WTC11 (cell line): Measurements from ENCODE around the gene KRTAP19-4. TPM values are rescaled to one million over a fixed set of nuclear protein-coding genes. Genes with fewer than 3 reads are reported as not detected.
"Not testable (repeated sequence)": the region's sequence is repeated elsewhere in the genome, so short reads cannot be mapped to it uniquely, and the experiment has no call there.

ENCODE experiments used
- ATAC-seq: fragments of 200-7000 bp; cut with Tn5 transposase; 2 replicates; pipeline ENCODE4 v1.10.0; 2021; ENCODE audit warnings: mild to moderate bottlenecking, moderate library complexity
- CTCF ChIA-PET: fragments of 300-600 bp; sonication (Branson Sonifier 250); formaldehyde crosslinking; loops from one replicate; lab custom pipeline; 2021; ENCODE audit warnings: antibody characterized with exemption; lab: Charles Lee
- POLR2A ChIA-PET: fragments of 350-600 bp; sonication (Branson Sonifier 250); formaldehyde crosslinking; loops from one replicate; lab custom pipeline; 2021; ENCODE audit warnings: antibody characterized with exemption; lab: Charles Lee
- DNase-seq: peaks from one replicate; pipeline ENCODE4 v3.0.0; 2021; ENCODE audit warnings: low spot score
- H3K27ac Mint-ChIP-seq: 2 replicates; pipeline ENCODE4 v1.8.0; 2021; ENCODE audit warnings: mixed read lengths
- H3K27me3 Mint-ChIP-seq: 2 replicates; pipeline ENCODE4 v1.8.0; 2021; ENCODE audit warnings: low read depth, mild to moderate bottlenecking, moderate library complexity, mixed read lengths
- H3K36me3 Mint-ChIP-seq: 2 replicates; pipeline ENCODE4 v1.8.0; 2021; ENCODE audit warnings: mixed read lengths
- H3K4me1 Mint-ChIP-seq: 2 replicates; pipeline ENCODE4 v1.8.0; 2022; ENCODE audit warnings: mixed read lengths
- H3K4me3 Mint-ChIP-seq: 2 replicates; pipeline ENCODE4 v1.8.0; 2021; ENCODE audit warnings: mild to moderate bottlenecking, moderate library complexity, mixed read lengths
- H3K9me3 Mint-ChIP-seq: 2 replicates; pipeline ENCODE4 v1.8.0; 2021; ENCODE audit warnings: mixed read lengths
- ATF6 ChIP-seq: sonication (generic); formaldehyde crosslinking; IDR thresholded peaks from 2 replicates; pipeline ENCODE4 v1.8.1; 2023; ENCODE audit warnings: mild to moderate bottlenecking, missing genetic modification reagents
- CBFB ChIP-seq: sonication (generic); formaldehyde crosslinking; IDR thresholded peaks from 2 replicates; pipeline ENCODE4 v1.8.1; 2022; ENCODE audit warnings: mild to moderate bottlenecking, low read depth, missing genetic modification reagents
- CDX4 ChIP-seq: fragments of 250-450 bp; sonication (Bioruptor Pico); IDR thresholded peaks from 2 replicates; pipeline ENCODE4 v1.9.0; 2021; ENCODE audit warnings: moderate library complexity, mild to moderate bottlenecking, inconsistent platforms, borderline replicate concordance
- CTCF ChIP-seq: fragments of 200-600 bp; IDR thresholded peaks from 2 replicates; pipeline ENCODE4 v1.8.0; 2022; ENCODE audit warnings: antibody characterized with exemption
- ETV6 ChIP-seq: sonication (generic); formaldehyde crosslinking; IDR thresholded peaks from 2 replicates; pipeline ENCODE4 v1.8.1; 2022; ENCODE audit warnings: mild to moderate bottlenecking, missing genetic modification reagents
- KAT7 ChIP-seq: sonication (generic); formaldehyde crosslinking; IDR thresholded peaks from 2 replicates; pipeline ENCODE4 v1.8.1; 2023; ENCODE audit warnings: missing genetic modification reagents, mild to moderate bottlenecking, borderline replicate concordance
- MLX ChIP-seq: sonication (generic); formaldehyde crosslinking; IDR thresholded peaks from 2 replicates; pipeline ENCODE4 v1.8.1; 2023; ENCODE audit warnings: mild to moderate bottlenecking, missing genetic modification reagents, moderate library complexity
- NFATC4 ChIP-seq: fragments of 250-450 bp; sonication (Bioruptor Pico); IDR thresholded peaks from 2 replicates; pipeline ENCODE4 v1.9.0; 2021; ENCODE audit warnings: mild to moderate bottlenecking
- NR1H2 ChIP-seq: sonication (generic); formaldehyde crosslinking; IDR thresholded peaks from 2 replicates; pipeline ENCODE4 v1.9.0; 2021; ENCODE audit warnings: mild to moderate bottlenecking, moderate library complexity, missing genetic modification reagents
- PRRX2 ChIP-seq: fragments of 250-450 bp; sonication (Bioruptor Pico); IDR thresholded peaks from 2 replicates; pipeline ENCODE4 v1.8.0; 2021; ENCODE audit warnings: mild to moderate bottlenecking
- SMAD3 ChIP-seq: sonication (generic); formaldehyde crosslinking; IDR thresholded peaks from 2 replicates; pipeline ENCODE4 v1.8.0; 2022; ENCODE audit warnings: missing genetic modification reagents, mild to moderate bottlenecking, borderline replicate concordance
- SMAD4 ChIP-seq: sonication (generic); formaldehyde crosslinking; IDR thresholded peaks from 2 replicates; pipeline ENCODE4 v1.8.0; 2022; ENCODE audit warnings: mild to moderate bottlenecking, missing genetic modification reagents
- SP1 ChIP-seq: sonication (generic); formaldehyde crosslinking; conservative IDR thresholded peaks from 2 replicates; pipeline ENCODE4 v1.8.1; 2022; ENCODE audit warnings: missing genetic modification reagents
- TEAD4 ChIP-seq: sonication (generic); formaldehyde crosslinking; IDR thresholded peaks from 2 replicates; pipeline ENCODE4 v1.8.0; 2022; ENCODE audit warnings: mild to moderate bottlenecking, missing genetic modification reagents
- USF1 ChIP-seq: sonication (generic); formaldehyde crosslinking; IDR thresholded peaks from 2 replicates; pipeline ENCODE4 v1.8.0; 2022; ENCODE audit warnings: mild to moderate bottlenecking, missing genetic modification reagents
- ZBTB21 ChIP-seq: sonication (generic); formaldehyde crosslinking; IDR thresholded peaks from 2 replicates; pipeline ENCODE4 v1.8.1; 2023; ENCODE audit warnings: mild to moderate bottlenecking, missing genetic modification reagents, borderline replicate concordance
- ZNF121 ChIP-seq: sonication (generic); formaldehyde crosslinking; IDR thresholded peaks from 2 replicates; pipeline ENCODE4 v1.8.0; 2023; ENCODE audit warnings: missing genetic modification reagents
- ZNF138 ChIP-seq: sonication (generic); formaldehyde crosslinking; conservative IDR thresholded peaks from 2 replicates; pipeline ENCODE4 v1.8.1; 2022; ENCODE audit warnings: mild to moderate bottlenecking, moderate library complexity, missing genetic modification reagents
- ZNF232 ChIP-seq: sonication (generic); formaldehyde crosslinking; IDR thresholded peaks from 2 replicates; pipeline ENCODE4 v1.8.0; 2022; ENCODE audit warnings: mild to moderate bottlenecking, missing genetic modification reagents
- ZNF396 ChIP-seq: fragments of 250-450 bp; sonication (Bioruptor Pico); IDR thresholded peaks from 2 replicates; pipeline ENCODE4 v1.8.0; 2021; ENCODE audit warnings: mild to moderate bottlenecking, moderate library complexity, borderline replicate concordance
- total RNA-seq: library from RNA; stranded (reverse); gene quantifications from 3 replicates; pipeline ENCODE4 v1.2.3, GENCODE V29; 2021
- TF ChIP-seq, protein P1 (sequence below): sonication (generic); formaldehyde crosslinking; IDR thresholded peaks from 2 replicates; pipeline ENCODE4 v1.8.1; 2022; ENCODE audit warnings: low read depth, missing genetic modification reagents, borderline replicate concordance

The KRTAP19-4 gene
- total RNA-seq, 1 experiment from 2014 or later: not detected

- TF ChIP-seq USF1 (CRISPR knock-in tag): no peak
- no peak for TF ChIP-seq SP1 (CRISPR knock-in tag)
- TF ChIP-seq KAT7 (CRISPR knock-in tag): no peak
- no peak for TF ChIP-seq NR1H2
- TF ChIP-seq ZNF121 (CRISPR knock-in tag): no peak
- TF ChIP-seq MLX: no peak
Measured at GRCh38 chr21:30515681-30516080, 18.7 kb upstream of the KRTAP19-4 start (continued).

- CTCF ChIA-PET: interaction anchor here (0.6 to 1.8 kb wide), 12 partner anchors 8 to 1129 kb away, joined by 3 to 11 read pairs (median 4); partner anchors contain the start of genes KRTAP19-3 and KRTAP19-4
- TF ChIP-seq CTCF: peak; percentile 65
- H3K36me3 Mint-ChIP-seq, H3K4me1 Mint-ChIP-seq, H3K9me3 Mint-ChIP-seq, H3K27me3 Mint-ChIP-seq, H3K27ac Mint-ChIP-seq, POLR2A ChIA-PET, H3K4me3 Mint-ChIP-seq: not testable (repeated sequence)
- DNase-seq: peak; percentile 30
- peak; percentile 74 for ATAC-seq
Measured at GRCh38 chr21:30505621-30506205, 8.7 kb upstream of the KRTAP19-4 start.

DNA sequence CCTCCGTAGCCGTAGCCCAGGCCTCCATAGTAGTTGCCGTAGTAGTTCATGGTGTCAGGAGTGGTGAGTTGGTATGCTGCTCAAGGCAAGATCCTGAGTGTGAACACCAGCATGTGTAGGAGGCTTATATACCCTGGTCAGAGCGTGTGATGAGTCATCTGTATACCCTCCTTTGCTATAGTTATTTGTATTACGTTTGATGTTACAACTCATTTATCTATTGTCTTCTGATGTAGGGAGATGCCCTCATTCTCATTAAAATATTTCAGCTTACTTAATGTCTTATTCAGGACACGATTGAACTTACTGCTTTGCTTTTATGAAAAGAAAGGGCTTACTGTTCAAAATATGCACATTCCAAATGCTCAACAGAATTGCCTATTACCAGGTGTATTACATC lies 5.1 kb upstream of the KRTAP19-4 start, which contains the start of gene KRTAP19-5:
Gene KRTAP19-5 (minus strand): TSS at position 101 of the 400 bp plus-strand sequence. CDS start 51 bp downstream, at position 50.
- TF ChIP-seq TEAD4 (no peak), ETV6 (CRISPR knock-in tag) (no peak), ZNF232 (CRISPR knock-in tag) (no peak), PRRX2 (CRISPR knock-in tag) (no peak), CBFB (CRISPR knock-in tag) (no peak), ATF6 (CRISPR knock-in tag) (no peak), CDX4 (CRISPR knock-in tag) (no peak), ZNF138 (CRISPR knock-in tag) (no peak), SMAD3 (CRISPR knock-in tag) (no peak), SMAD4 (no peak), NFATC4 (CRISPR knock-in tag) (no peak), ZNF396 (CRISPR knock-in tag) (no peak), ZBTB21 (CRISPR knock-in tag) (no peak)
- TF ChIP-seq, protein P1, sequence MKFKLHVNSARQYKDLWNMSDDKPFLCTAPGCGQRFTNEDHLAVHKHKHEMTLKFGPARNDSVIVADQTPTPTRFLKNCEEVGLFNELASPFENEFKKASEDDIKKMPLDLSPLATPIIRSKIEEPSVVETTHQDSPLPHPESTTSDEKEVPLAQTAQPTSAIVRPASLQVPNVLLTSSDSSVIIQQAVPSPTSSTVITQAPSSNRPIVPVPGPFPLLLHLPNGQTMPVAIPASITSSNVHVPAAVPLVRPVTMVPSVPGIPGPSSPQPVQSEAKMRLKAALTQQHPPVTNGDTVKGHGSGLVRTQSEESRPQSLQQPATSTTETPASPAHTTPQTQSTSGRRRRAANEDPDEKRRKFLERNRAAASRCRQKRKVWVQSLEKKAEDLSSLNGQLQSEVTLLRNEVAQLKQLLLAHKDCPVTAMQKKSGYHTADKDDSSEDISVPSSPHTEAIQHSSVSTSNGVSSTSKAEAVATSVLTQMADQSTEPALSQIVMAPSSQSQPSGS: no peak
- TF ChIP-seq, all 79 proteins: peak for 0
- ATAC-seq (no peak), DNase-seq (no peak)
- 0 out of 2 replicates have a peak, but pooled peaks cover 3% of the 10 kb centered on the region for H3K4me1 Mint-ChIP-seq
- ChIA-PET CTCF (no interaction called here), POLR2A (no interaction called here)
- no peak within 1 kb of the TSS for H3K4me3 Mint-ChIP-seq
- H3K9me3 Mint-ChIP-seq: peaks cover 3% of the 10 kb centered on the region; the same call in 1 of the 2 replicates
- H3K36me3 Mint-ChIP-seq: no peaks in the 10 kb centered on the region
- no peak within 1 kb of the TSS for H3K27ac Mint-ChIP-seq
- H3K27me3 Mint-ChIP-seq: no peaks in the 10 kb centered on the region
